VCaP (cell line): ENCODE data around the gene INHBB.
A peak's percentile ranks its signal among the peaks of the same experiment; 100 is the strongest.

Experiments used
- H3K27ac ChIP-seq: fragments of 450-650 bp; 2 replicates; pipeline ENCODE4 v1.5.1; 2017
- TF ChIP-seq, protein P1 (sequence below): fragments of 450-650 bp; conservative IDR thresholded peaks from 2 replicates; pipeline ENCODE4 v1.5.1; 2017; ENCODE audit warnings: mild to moderate bottlenecking, moderate library complexity

The INHBB gene

DNA sequence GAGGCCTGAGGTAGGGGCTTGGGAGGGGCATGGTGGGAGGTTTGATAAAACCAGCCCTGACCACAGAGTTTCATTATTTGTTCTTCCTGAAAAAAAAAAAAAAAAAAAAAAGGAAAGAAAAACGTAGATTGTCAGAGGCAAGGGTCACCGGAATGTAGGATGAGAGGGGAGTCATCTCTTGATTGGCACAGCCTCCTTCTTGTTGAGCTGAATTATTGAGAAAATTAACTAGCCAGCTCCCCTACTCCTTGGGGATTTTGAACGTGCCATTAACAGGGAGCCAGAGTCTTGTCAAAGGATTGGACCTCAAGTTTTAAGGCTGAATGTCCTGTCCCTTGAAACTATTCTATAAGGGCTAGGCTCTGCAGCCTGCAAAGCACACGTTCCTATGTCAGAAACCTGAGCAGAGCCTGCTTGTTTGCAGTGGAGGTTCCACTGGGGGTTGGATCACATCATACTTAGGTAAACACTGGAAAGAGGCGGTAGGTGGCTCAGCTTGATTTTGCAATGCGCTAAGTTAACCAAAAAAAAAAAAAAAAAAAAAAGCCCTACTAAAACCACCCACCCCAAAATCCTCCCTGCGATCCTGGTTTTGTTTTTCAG, 2.3 kb downstream of the INHBB start:
- H3K27ac ChIP-seq = peak overlapping the region; percentile 88
- TF ChIP-seq, protein P1, sequence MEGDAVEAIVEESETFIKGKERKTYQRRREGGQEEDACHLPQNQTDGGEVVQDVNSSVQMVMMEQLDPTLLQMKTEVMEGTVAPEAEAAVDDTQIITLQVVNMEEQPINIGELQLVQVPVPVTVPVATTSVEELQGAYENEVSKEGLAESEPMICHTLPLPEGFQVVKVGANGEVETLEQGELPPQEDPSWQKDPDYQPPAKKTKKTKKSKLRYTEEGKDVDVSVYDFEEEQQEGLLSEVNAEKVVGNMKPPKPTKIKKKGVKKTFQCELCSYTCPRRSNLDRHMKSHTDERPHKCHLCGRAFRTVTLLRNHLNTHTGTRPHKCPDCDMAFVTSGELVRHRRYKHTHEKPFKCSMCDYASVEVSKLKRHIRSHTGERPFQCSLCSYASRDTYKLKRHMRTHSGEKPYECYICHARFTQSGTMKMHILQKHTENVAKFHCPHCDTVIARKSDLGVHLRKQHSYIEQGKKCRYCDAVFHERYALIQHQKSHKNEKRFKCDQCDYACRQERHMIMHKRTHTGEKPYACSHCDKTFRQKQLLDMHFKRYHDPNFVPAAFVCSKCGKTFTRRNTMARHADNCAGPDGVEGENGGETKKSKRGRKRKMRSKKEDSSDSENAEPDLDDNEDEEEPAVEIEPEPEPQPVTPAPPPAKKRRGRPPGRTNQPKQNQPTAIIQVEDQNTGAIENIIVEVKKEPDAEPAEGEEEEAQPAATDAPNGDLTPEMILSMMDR = no peak

GRCh38 chr2:120348737-120349439, 3.0 kb downstream of the INHBB start:
- peak overlapping the region; percentile 88 for H3K27ac ChIP-seq
- TF ChIP-seq, protein P1 = no peak

DNA sequence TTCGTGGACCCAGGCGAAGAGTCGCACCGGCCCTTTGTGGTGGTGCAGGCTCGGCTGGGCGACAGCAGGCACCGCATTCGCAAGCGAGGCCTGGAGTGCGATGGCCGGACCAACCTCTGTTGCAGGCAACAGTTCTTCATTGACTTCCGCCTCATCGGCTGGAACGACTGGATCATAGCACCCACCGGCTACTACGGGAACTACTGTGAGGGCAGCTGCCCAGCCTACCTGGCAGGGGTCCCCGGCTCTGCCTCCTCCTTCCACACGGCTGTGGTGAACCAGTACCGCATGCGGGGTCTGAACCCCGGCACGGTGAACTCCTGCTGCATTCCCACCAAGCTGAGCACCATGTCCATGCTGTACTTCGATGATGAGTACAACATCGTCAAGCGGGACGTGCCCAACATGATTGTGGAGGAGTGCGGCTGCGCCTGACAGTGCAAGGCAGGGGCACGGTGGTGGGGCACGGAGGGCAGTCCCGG, 3.5 kb downstream of the INHBB start:
- TF ChIP-seq, protein P1 = no peak
- no peak overlapping the region for H3K27ac ChIP-seq

GRCh38 chr2:120350080-120350479, 4.1 kb downstream of the INHBB start:
- no peak overlapping the region for H3K27ac ChIP-seq
- TF ChIP-seq, protein P1 = no peak

DNA sequence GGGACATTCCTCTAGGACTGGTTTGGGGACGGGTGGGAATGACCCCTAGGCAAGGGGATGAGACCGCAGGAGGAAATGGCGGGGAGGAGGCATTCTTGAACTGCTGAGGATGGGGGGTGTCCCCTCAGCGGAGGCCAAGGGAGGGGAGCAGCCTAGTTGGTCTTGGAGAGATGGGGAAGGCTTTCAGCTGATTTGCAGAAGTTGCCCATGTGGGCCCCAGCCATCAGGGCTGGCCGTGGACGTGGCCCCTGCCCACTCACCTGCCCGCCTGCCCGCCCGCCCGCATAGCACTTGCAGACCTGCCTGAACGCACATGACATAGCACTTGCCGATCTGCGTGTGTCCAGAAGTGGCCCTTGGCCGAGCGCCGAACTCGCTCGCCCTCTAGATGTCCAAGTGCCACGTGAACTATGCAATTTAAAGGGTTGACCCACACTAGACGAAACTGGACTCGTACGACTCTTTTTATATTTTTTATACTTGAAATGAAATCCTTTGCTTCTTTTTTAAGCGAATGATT, 4.9 kb downstream of the INHBB start:
- no peak overlapping the region for H3K27ac ChIP-seq
- TF ChIP-seq, protein P1 = no peak

- H3K27ac ChIP-seq = no peak overlapping the region
- TF ChIP-seq, protein P1 = no peak
Measured at GRCh38 chr2:120352696-120353590, 7.0 kb downstream of the INHBB start.

GRCh38 chr2:120353591-120353898, 7.6 kb downstream of the INHBB start:
- no peak overlapping the region for H3K27ac ChIP-seq
- TF ChIP-seq, protein P1 = no peak
